HUES64 (cell line): ENCODE results near the gene RGL3.
"Not testable (repeated sequence)": the region's sequence is repeated elsewhere in the genome, so short reads cannot be mapped to it uniquely, and the experiment has no call there.

Source experiments
- H3K27ac ChIP-seq: 2 replicates; pipeline ENCODE4 v1.7.0; 2013; ENCODE audit warnings: low read depth, low read length, inconsistent platforms
- H3K27me3 ChIP-seq: 2 replicates; pipeline ENCODE4 v1.6.1; 2013; ENCODE audit warnings: mild to moderate bottlenecking, low read length; ENCODE audit not compliant: insufficient read depth
- H3K36me3 ChIP-seq: 2 replicates; pipeline ENCODE4 v1.6.1; 2013; ENCODE audit warnings: mild to moderate bottlenecking, low read length; ENCODE audit not compliant: insufficient read depth
- H3K4me1 ChIP-seq: 2 replicates; pipeline ENCODE4 v1.6.1; 2013; ENCODE audit warnings: mild to moderate bottlenecking, low read length, moderate library complexity; ENCODE audit not compliant: insufficient read depth
- H3K4me3 ChIP-seq: 2 replicates; pipeline ENCODE4 v1.5.1; 2013; ENCODE audit warnings: mild to moderate bottlenecking, low read length, moderate library complexity
- H3K9ac ChIP-seq: 2 replicates; pipeline ENCODE4 v1.6.1; 2013; ENCODE audit warnings: mild to moderate bottlenecking, low read depth, low read length
- H3K9me3 ChIP-seq: 2 replicates; pipeline ENCODE4 v1.6.1; 2013; ENCODE audit warnings: low read depth, low read length; ENCODE audit not compliant: insufficient read depth
- WGBS: fragments of 150-250, 120-280 bp; methylation state at CpG from one replicate; pipeline ENCODE4 v1.1.7; 2013; ENCODE audit warnings: missing lambda C conversion rate; 5-methylcytosine and 5-hydroxymethylcytosine counted together

RGL3 gene

DNA sequence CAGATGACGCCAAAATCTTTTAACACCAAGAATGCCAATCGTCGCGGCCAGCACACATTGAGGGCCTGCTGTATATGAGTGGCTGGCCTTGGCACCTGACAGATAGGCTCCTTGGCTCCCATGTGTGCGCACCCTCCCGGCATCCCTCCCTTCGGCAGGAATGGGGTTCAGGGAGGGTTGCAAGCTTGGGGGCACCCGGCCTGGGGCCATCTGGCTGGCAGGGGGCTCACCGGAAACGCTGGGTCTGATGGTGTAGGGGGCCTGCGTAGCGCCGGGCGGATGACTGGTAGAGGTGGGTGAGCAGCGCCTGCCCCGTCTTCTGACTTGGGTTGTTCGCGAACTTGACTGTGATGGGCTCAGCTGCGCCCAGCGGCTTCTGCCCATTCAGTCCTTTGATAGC lies 38.7 kb upstream of the RGL3 start:
- H3K36me3 ChIP-seq: no peaks in the 10 kb centered on the region
- no peaks in the 10 kb centered on the region for H3K9me3 ChIP-seq
- WGBS: 93% methylated on average over 20 of the region's 20 CpGs
- no peak overlapping the region for H3K4me3 ChIP-seq
- H3K4me1 ChIP-seq: peaks cover 4% of the 10 kb centered on the region; the same call in 1 of the 2 replicates
- no peaks in the 10 kb centered on the region for H3K27me3 ChIP-seq
- H3K9ac ChIP-seq: no peak overlapping the region
- no peak overlapping the region for H3K27ac ChIP-seq

DNA sequence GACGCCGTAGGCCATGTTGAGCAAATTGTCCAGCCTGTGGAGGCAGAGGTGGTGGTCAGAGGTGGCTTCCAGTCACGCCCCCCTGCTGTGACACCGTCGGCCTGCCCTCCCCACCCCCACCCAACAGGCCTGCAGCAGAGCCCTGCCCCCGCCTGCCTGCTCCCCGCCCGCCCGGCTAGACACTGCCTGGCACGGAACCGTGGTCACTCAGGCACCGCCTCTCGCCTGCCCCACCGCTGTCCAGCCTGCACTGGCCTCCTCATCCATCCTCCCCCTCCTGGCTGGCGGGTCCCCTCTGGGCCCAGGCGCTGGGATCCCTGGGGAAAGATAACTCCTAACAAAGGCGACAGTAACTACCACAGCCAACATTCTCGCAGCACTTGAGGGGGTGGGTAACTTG lies 38.0 kb upstream of the RGL3 start:
- H3K9me3 ChIP-seq: no peaks in the 10 kb centered on the region
- no peaks in the 10 kb centered on the region for H3K27me3 ChIP-seq
- no peak overlapping the region for H3K27ac ChIP-seq
- 31% methylated on average over 18 of the region's 18 CpGs for WGBS
- H3K9ac ChIP-seq: no peak overlapping the region
- H3K36me3 ChIP-seq: no peaks in the 10 kb centered on the region
- H3K4me1 ChIP-seq: peaks cover 10% of the 10 kb centered on the region
- no peak overlapping the region for H3K4me3 ChIP-seq

DNA sequence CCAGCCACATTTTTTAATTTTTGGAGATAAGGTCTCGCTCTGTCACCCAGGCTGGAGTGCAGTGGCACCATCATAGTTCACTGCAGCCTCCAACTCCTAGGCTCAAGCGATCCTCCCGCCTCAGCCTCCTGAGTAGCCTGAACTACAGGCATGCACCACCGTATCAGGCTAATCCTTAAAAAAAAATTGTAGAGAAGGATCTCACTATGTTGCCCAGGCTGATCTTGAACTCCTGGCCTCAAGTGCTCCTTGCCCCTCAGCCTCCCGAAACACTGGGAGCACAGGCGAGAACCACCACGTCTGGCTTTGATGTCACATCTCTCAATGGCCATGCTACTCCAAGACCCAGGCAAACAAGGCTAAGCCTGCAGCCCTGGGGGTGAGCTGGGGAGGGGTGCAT lies 37.5 kb upstream of the RGL3 start:
- Histone ChIP-seq H3K4me1 (peaks cover 14% of the 10 kb centered on the region), H3K27ac (no peak overlapping the region), H3K27me3 (no peaks in the 10 kb centered on the region), H3K36me3 (no peaks in the 10 kb centered on the region), H3K9ac (no peak overlapping the region), H3K4me3 (no peak overlapping the region), H3K9me3 (no peaks in the 10 kb centered on the region)
- 89% methylated on average over 7 of the region's 7 CpGs for WGBS

DNA sequence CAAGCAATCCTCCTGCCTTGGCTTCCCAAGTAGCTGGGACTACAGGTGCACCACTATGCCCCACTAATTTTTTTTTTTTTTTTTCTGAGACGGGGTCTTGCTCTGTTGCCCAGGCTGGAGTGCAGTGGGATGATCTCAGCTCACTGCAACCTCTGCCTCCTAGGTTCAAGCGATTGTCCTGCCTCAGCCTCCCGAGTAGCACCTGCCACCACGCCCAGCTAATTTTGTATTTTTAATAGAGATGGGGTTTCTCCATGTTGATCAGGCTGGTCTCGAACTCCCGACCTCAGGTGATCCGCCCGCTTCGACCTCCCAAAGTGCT lies 36.1 kb upstream of the RGL3 start:
- not testable (repeated sequence) for H3K9me3 ChIP-seq, H3K9ac ChIP-seq, H3K36me3 ChIP-seq, H3K27me3 ChIP-seq, H3K4me3 ChIP-seq, H3K27ac ChIP-seq
- H3K4me1 ChIP-seq: peaks cover 17% of the 10 kb centered on the region
- 97% methylated on average over 9 of the region's 9 CpGs for WGBS

DNA sequence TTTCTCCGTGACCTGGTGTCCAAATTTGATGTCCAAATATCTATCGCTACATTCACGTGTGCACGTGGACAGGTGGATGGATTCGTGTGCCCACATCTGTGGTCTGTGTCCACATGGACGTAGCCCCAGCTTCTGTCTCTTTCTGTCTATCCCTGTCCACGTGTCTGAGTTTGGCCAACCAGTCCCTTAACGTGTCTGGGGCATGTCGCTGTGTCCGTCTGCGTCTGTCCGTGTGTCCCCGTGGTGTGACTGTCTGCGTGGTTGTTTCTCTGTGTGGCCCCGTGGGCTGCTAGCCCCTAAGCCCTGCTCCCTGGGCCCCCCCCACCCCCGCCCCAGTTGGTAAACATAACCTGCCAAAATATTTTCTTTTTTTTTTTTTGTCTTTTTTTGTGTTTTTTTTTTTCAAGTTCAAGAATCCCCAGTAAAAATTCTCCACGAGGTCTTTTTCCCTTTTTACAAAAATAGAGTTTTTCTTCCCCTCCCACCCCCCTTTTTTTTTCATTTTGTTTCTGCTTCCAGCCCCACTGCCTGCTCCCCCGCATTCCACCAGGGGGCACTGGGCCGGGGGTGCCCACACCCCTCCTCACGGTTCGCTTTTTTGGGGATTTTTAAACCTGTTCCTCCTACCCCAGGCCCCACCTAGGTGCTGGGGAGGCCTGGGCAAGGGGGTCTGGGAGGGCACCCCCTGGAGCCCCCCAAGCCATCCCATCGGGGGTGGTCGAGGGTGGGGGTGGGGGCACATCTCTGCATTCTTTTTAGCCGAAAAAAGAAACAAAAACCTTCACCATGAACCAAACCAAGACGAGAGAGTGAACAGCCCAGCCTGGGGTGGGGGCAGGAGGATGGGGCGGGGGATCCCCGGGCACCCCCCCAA lies 34.6 kb upstream of the RGL3 start:
- WGBS: 80% methylated on average over 22 of the region's 27 CpGs
- Histone ChIP-seq H3K9ac (no peak overlapping the region), H3K9me3 (no peaks in the 10 kb centered on the region), H3K4me1 (peaks cover 17% of the 10 kb centered on the region), H3K4me3 (no peak overlapping the region), H3K27me3 (no peaks in the 10 kb centered on the region), H3K27ac (no peak overlapping the region), H3K36me3 (peaks cover 19% of the 10 kb centered on the region)

DNA sequence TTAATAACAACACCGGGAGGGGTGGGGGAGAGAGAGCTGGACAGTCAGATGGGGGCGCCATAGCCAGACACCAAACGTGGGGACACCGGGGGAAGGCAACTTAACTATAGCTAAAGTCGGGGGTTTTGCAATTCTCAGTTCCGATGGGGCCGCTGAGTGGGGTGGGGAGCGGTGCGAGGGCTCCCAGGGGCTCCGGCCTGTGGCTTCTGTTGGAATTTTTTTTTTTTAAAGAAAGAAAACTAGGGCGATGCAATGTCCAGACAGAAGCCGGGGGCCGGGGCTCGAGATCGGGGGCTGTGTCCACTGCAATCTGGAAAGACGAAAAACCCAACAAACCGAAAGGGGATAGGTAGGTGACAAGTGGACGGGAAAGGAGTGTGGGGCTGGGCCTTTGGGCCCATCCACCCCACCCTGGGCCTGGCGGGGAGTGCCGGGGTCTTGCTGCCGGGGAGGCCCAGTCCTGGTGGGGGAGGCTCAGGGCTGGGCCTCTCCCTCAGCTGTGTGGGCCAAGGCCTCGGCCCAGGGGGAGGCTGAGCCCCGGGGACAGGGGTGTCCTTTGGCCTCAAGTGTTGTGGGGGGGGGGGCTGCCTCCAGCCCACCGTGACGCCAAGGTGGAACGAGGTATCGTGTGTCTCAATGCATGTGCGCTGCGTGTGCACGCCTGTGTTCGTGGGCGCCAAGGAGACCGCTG lies 33.7 kb upstream of the RGL3 start:
- H3K27ac ChIP-seq: 0 out of 2 replicates have a peak overlapping the region, but pooled peaks have one; percentile 8
- H3K27me3 ChIP-seq: no peaks in the 10 kb centered on the region
- no peak overlapping the region for H3K4me3 ChIP-seq
- no peaks in the 10 kb centered on the region for H3K9me3 ChIP-seq
- 84% methylated on average over 33 of the region's 33 CpGs for WGBS
- no peak overlapping the region for H3K9ac ChIP-seq
- H3K4me1 ChIP-seq: peaks cover 17% of the 10 kb centered on the region
- peaks cover 29% of the 10 kb centered on the region for H3K36me3 ChIP-seq

DNA sequence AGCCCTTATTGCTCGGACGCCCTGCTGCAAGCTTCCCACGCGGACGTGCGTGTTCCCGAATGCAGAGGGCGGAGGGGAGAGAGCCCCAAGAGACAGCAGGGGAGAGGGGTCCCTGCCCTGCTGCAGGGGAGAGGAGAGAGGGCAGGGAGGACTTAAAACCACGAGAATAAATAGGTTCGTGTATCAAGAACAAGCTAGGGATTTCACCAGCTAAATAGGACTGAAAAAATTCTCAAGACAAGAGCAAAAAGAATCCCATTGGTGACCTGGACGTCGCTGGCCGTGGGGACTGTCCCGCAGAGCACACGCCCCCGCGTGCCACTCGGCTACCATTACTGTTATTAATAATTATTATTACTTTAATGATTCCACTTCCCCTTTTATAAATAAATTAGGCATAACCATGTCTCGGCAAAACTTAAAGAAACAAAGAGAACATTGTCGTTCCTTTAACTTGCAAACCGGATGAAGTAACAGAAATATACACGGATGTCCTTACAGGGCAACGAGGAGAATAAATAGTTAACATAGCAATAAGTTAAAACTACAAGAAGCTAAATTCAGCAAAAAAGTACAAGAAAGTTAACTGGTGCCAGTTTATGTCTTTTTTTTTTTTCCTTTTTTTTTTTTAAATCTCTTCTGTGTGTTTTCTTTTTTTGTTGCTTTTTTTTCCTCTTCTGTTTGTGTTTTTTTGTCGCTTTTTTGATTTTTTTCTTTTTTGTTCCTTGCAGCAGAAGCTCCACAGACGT lies 32.9 kb upstream of the RGL3 start:
- Histone ChIP-seq H3K27ac (no peak overlapping the region), H3K4me1 (peaks cover 13% of the 10 kb centered on the region), H3K9me3 (no peaks in the 10 kb centered on the region), H3K9ac (no peak overlapping the region), H3K36me3 (peaks cover 36% of the 10 kb centered on the region), H3K4me3 (no peak overlapping the region), H3K27me3 (no peaks in the 10 kb centered on the region)
- 44% methylated on average over 20 of the region's 25 CpGs for WGBS

DNA sequence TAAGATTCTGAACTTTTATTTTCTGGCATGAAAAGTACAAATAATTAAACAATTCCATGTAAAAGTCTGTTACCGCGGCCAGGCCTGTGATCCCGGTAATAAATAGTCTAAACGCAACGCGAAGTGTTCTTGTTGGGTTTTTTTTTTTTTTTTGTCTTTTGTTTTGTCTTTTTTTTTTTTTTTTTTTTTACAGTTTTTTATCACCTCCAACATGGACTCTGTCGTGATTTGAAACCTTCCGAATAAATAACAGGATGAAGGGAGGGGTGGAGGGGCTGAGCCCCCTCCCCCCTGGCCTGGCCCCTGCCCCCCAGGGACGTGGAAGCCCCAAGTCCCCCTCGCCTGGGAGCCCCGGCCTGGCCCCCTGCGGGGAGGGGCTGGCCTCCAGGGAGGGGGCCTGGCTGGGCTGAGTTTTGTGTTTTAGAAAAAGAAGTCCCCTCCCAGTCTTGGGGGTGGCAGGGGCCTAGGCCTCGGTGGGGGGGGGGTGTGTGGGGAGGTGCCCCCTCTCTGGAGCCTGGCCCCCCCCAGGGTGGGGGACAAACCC lies 32.3 kb upstream of the RGL3 start:
- no CpG with 5 or more reads among the region's 13 CpGs for WGBS
- H3K27me3 ChIP-seq: no peaks in the 10 kb centered on the region
- peak overlapping the region; percentile 55; the same call in 1 of the 2 replicates for H3K27ac ChIP-seq
- H3K4me1 ChIP-seq: peaks cover 13% of the 10 kb centered on the region
- peaks cover 42% of the 10 kb centered on the region for H3K36me3 ChIP-seq
- H3K9ac ChIP-seq: no peak overlapping the region
- H3K9me3 ChIP-seq: no peaks in the 10 kb centered on the region
- H3K4me3 ChIP-seq: no peak overlapping the region

DNA sequence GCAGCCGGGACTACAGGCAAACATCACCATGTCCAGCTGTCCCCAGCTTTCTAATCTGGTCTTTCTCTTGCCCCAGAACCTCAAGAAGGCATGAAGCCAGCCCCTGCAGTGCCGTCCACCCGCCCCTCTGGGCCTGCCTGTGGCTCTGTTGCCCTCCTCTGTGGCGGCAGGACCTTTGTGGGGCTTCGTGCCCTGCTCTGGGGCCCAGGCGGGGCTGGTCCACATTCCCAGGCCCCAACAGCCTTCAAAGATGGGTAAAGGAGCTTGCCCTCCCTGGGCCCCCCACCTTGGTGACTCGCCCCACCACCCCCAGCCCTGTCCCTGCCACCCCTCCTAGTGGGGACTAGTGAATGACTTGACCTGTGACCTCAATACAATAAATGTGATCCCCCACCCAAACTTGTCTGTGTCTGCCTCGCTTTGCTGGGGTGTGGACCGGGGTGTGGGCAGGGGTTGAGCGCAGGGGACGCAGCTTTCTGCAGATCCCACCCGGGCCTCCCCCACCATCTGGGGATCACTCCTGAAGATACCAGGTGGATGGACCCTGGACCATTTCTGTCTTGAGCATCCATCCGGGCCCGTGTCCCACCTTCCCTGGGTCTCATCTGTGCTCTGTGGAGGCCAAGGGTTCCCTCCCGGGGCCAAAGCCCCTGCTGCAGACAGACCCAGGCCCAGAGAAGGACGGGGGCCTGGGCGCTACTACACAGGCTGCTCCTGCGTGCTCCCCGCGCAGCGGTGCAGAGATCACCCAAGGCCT lies 31.6 kb upstream of the RGL3 start:
- Histone ChIP-seq H3K27me3 (no peaks in the 10 kb centered on the region), H3K4me1 (peaks cover 13% of the 10 kb centered on the region), H3K9ac (no peak overlapping the region), H3K27ac (peak overlapping the region; percentile 55; the same call in 1 of the 2 replicates), H3K36me3 (peaks cover 46% of the 10 kb centered on the region), H3K9me3 (no peaks in the 10 kb centered on the region), H3K4me3 (no peak overlapping the region)
- WGBS: 91% methylated on average over 20 of the region's 21 CpGs

DNA sequence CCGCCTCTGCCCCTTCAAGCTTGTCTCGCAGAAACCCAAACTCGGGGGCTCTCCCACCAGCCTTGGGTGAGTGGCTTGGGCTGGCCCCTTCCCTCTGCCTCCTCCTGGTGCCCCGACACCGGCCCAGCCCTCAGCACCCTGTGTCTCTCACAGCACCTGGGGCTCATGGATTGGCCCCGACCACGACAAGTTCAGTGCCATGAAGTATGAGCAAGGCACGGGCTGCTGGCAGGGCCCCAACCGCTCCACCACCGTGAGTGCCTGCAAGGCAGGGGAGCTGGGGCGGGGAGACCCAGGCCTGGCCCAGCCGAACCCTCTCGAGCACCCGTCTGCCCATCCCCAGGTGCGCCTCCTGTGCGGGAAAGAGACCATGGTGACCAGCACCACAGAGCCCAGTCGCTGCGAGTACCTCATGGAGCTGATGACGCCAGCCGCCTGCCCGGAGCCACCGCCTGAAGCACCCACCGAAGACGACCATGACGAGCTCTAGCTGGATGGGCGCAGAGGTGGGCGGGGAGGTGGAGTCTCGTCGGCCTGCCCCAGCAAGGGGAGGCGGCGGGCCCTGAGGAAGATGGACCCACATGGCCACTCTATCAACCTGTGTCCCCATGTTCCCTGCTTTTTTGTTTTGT lies 29.9 kb upstream of the RGL3 start:
- 96% methylated on average over 31 of the region's 31 CpGs for whole genome bisulfite sequencing
- Histone ChIP-seq H3K9me3 (no peaks in the 10 kb centered on the region), H3K36me3 (peaks cover 63% of the 10 kb centered on the region)

More for the DNA sequence above, 29.9 kb upstream of the RGL3 start:
- Histone ChIP-seq H3K4me1 (peaks cover 13% of the 10 kb centered on the region), H3K27ac (no peak overlapping the region), H3K9ac (no peak overlapping the region), H3K27me3 (no peaks in the 10 kb centered on the region), H3K4me3 (no peak overlapping the region)
